HG02981 (cell line): ENCODE data around the gene EIF2B4.
"Not testable (repeated sequence)": the region's sequence is repeated elsewhere in the genome, so short reads cannot be mapped to it uniquely, and the experiment has no call there.

Experiments used
- ATAC-seq: cut with Tn5 transposase; IDR thresholded peaks from one replicate; pipeline ENCODE4 v1.9.1; 2021; ENCODE audit warnings: mild to moderate bottlenecking, moderate library complexity; ENCODE audit not compliant: unreplicated experiment

Gene EIF2B4

GRCh38 chr2:27378096-27378808, 8.1 kb upstream of the EIF2B4 start:
- ATAC-seq: no peak

DNA sequence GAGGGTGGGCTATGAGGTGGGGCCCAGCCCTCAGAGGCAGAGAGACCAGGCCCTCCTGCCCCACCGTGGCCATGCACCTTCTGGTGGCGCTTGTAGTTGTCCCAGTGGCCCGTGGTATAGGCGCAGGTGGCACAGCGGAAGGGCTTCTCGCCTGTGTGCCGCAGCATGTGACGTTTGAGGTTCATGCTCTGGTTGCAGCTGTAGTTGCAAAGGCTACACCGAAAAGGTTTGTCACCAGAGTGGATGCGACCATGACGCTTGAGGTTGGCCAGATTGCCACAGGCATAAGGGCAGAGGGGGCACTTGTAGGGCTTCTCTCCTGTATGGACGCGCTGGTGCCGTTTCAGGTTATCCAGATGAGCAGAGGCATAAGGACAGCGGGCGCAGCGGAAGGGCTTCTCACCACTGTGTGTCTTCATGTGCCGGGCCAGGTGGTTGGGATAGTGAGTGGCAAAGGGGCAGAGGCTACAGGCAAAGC, 7.5 kb upstream of the EIF2B4 start:
- ATAC-seq: no peak

DNA sequence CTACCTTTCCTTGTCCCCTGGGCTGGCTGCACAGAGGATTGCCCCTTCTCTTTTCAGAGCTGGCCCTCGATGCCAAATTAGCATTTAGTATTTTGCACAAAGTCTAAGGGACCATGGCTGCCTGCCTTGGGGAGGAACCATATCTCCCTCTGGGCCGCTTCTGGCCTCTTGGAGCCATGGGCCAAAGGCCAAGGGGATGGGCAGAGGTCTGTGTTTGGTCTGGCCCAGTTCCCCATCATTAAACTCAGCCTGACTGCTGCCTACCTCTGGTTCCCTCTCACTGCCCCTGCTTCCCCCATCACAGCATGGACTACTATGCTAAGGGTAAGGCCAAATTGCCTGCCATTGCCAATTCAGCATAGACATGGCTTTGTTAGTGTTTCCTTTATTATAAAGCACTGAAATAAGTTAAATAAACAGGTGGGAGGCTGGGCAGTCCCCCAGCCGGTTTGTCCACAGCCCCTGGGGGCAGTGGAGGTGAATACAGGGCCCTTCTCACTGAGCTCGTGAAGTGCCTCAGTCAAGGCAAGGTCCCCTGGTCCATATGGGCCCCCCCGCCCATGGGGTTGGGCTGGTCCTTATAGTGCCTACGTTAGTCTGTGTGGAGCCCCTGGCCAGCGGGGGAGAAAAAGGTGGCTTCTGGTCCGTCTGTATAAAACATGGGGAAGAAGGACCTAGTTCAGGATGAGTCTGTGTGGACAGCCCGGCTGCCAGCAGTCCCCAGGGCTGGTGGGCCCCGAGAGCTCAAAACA, 6.9 kb upstream of the EIF2B4 start:
- no peak for ATAC-seq

DNA sequence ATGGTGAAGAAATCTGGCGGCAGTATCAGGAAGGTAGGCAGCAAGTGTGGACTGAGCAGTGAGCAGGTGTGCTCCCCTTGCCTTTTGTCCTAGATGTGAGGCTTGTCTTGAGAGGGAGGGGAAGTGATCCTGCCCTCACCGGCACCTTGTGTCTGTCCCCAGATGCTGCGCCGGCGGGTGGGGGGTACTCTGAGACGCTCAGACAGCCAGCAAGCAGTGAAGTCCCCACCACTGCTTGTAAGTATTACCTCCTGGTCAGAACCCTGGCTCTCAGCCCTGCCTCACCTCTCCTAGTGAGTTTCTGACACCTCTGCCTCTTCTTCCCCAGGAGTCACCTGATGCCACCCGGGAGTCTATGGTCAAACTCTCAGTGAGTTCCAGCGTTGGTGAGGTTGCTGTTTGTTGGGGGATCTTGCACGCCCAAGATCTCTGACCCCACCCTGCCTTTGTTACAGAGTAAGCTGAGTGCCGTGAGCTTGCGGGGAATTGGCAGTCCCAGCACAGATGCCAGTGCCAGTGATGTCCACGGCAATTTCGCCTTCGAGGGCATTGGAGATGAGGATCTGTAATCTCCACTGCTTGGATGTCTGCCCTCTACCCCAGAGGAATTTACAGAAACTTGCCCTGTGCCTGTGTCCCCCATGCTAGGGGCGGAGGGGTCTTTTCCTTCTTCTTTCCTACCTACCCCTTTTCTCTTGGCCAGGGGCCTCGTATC, 6.2 kb upstream of the EIF2B4 start:
- ATAC-seq: no peak

- ATAC-seq: no peak
Measured at GRCh38 chr2:27375513-27376099, 5.5 kb upstream of the EIF2B4 start.

DNA sequence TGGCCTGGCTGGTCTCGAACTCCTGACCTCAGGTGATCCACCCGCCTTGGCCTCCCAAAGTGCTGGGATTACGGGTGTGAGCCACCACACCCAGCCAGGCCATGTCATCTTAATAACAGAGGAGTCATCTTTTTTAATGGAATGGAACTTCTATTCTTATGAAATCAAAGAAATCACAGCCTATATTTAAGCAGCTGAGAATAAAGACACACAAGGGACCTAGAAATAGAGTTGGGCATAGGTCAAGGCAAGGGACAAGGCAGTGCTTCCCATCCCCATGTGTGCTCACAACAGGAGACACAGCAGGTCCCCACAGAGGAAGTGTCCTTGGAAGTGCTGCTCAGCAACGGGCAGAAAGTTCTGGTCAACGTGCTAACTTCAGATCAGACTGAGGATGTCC, 3.4 kb upstream of the EIF2B4 start:
- no peak for ATAC-seq

- ATAC-seq: no peak
Measured at GRCh38 chr2:27372937-27373336, 2.8 kb upstream of the EIF2B4 start.

DNA sequence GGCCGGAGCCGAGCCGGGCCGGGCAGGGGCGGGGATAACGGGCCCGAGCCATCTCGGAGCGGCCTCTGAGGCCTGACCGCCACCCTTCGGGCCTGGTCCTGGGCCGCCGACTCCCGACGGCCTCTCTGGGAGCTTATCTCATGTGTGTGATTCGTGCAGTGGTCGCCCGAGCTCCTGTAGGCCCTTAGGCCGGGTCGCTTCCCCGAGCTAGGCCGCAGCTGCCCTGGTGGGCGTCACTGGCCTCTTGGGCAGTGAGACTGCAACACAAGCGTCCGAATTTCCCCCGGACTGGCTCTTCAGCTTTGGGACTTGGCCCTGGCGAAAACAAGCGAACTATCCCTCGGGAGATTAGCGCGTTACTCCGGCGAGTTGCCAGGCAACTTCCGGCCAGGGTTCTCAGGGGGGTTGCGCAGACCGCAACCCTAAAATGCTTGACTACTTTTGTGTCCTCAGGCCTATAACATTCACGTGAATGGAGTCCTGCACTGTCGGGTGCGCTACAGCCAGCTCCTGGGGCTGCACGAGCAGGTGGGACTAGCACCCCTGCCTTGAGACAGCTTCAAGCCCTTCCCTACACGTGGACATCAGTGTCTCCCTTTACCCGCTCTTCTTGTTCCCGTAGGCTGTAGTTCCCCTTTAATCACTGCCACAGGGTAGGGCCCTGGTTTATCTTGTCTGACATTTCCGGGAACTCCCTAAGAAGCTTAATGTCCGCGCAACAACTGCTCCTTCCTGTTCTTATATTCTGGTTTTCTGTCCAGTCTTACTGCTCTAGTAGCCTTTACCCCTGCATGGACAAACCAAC, 880 bp upstream of the EIF2B4 start:
- peak; percentile 22 for ATAC-seq

GRCh38 chr2:27369471-27370025, 590 bp downstream of the EIF2B4 start:
- ATAC-seq: no peak

GRCh38 chr2:27363933-27364332, 6.2 kb downstream of the EIF2B4 start:
- no peak for ATAC-seq

- no peak for ATAC-seq
Measured at GRCh38 chr2:27362678-27363420, 7.3 kb downstream of the EIF2B4 start.

GRCh38 chr2:27356382-27357181, 13.6 kb downstream of the EIF2B4 start, which contains the start of gene GTF3C2:
Gene GTF3C2, minus strand, starts transcription at chr2:27356764. Its CDS starts 13,210 bp downstream, at chr2:27343554.
- peak; percentile 84 for ATAC-seq

DNA sequence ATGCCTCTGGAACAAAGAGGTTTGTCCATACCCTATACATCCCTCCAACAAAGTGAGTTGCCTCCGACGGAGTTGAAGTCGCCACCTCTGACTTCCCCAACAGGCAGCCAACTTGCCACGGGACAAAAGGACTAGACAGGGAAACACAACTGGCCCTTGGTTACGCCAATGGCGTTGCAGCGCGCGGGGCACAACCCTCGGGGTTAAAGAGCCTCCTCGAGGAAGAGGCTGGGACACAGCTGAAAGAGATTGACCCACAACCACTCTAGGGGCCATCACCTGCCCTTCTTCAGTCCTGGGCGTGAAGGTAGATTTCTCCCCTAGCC, 14.1 kb downstream of the EIF2B4 start:
- ATAC-seq: peak; percentile 32

DNA sequence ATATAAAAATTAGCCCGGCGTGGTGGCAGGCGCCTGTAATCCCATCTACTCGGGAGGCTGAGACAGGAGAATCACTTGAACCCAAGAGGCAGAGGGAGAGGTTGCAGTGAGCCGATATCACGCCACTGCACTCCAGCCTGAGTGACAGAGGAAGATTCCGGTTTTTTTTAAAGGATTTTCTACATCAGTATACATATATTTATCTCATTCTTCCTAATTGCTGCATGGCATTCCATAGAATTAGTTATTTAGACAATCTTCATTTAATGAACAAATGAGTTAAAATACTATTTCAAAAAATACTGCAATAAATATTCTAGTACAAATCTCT, 15.6 kb downstream of the EIF2B4 start:
- ATAC-seq: no peak

DNA sequence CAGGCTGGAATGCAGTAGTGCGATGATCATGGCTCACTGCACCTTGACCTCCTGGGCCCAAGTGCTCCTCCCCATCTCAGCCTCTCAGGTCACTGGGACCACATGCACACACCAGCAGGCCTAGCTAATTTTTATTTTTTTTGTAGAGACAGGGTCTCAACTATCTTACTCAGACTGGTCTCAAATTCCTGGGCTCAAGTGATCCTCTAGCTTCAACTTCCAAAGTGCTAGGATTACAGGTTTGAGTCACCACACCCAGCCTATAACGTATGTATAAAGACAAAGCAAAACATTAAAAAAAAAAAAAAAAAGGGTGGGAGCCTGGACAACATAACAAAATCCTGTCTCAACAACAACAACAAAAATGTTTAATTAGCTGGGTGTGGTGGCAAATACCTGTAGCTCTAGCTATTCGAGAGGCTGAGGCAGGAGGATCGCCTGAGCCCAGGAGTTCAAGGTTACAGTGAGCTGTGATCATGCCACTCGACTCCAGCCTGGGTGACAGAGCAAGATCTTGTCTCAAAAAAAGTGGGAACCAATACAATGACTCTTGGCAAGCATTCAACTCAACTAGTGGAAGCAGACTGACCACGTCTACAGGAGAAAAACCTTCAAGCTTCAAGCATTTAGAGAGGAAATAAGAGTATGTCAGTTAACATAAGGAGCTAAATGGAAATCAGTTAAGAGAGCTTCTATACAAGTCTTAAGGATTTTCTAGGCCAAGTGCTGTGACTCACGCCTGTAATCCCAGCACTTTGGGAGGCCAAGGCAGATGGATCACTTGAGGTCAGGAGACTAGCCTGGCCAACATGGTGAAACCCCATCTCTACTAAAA, 16.2 kb downstream of the EIF2B4 start:
- no peak for ATAC-seq

DNA sequence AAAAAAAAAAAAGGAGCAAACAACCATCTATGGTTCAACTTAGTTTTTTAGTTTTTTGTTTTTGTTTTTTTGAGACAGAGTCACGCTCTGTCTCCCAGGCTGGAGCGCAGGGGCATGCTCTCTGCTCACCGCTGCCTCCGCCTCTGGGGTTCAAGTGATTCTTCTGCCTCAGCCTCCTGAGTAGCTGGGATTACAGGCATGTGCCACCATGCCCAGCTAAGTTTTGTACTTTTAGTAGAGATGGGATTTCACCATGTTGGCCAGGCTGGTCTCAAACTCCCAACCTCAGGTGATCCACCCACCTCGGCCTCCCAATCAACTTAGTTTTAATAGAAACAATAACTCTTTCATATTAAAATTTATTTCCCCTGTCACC, 16.8 kb downstream of the EIF2B4 start:
- not testable (repeated sequence) for ATAC-seq

GRCh38 chr2:27351802-27352598, 18.1 kb downstream of the EIF2B4 start:
- no peak for ATAC-seq
